HG02852 (cell line): Measurements from ENCODE around the gene INTU.
"Not testable (repeated sequence)": the region's sequence is repeated elsewhere in the genome, so short reads cannot be mapped to it uniquely, and the experiment has no call there.

Experiments used
- ATAC-seq: cut with Tn5 transposase; IDR thresholded peaks from one replicate; pipeline ENCODE4 v1.9.1; 2021; ENCODE audit warnings: mild to moderate bottlenecking, moderate library complexity; ENCODE audit not compliant: unreplicated experiment

The INTU gene

GRCh38 chr4:127632420-127633403 is at the start of gene INTU:
TSS of gene INTU (plus strand) at chr4:127632957. CDS start at chr4:127633035, 78 bp downstream.
- peak; percentile 99 for ATAC-seq

GRCh38 chr4:127586496-127586895 is 46.3 kb upstream of the INTU start:
- ATAC-seq = not testable (repeated sequence)

GRCh38 chr4:127586922-127587571 is 45.7 kb upstream of the INTU start:
- ATAC-seq = peak; percentile 99

GRCh38 chr4:127589153-127589552 is 43.6 kb upstream of the INTU start:
- ATAC-seq = not testable (repeated sequence)

GRCh38 chr4:127598656-127599055 is 34.1 kb upstream of the INTU start:
- ATAC-seq = no peak

- ATAC-seq = no peak
These were observed 31.7 kb upstream of the INTU start for GRCh38 chr4:127601029-127601428.

GRCh38 chr4:127604949-127605709 is 27.6 kb upstream of the INTU start:
- no peak for ATAC-seq

GRCh38 chr4:127606823-127607222 is 25.9 kb upstream of the INTU start:
- ATAC-seq = no peak

- ATAC-seq = no peak
These were observed 23.3 kb upstream of the INTU start for GRCh38 chr4:127609484-127609883.

- ATAC-seq = no peak
These were observed 22.3 kb upstream of the INTU start for GRCh38 chr4:127610488-127610887.

GRCh38 chr4:127616898-127617297 is 15.9 kb upstream of the INTU start:
- ATAC-seq = no peak

GRCh38 chr4:127618427-127618826 is 14.3 kb upstream of the INTU start:
- ATAC-seq = no peak

GRCh38 chr4:127622621-127622920 is 10.2 kb upstream of the INTU start:
- no peak for ATAC-seq

- ATAC-seq = no peak
These were observed 9.6 kb upstream of the INTU start for GRCh38 chr4:127622921-127623796.

- ATAC-seq = no peak
These were observed 9.0 kb upstream of the INTU start for GRCh38 chr4:127623797-127624083.

GRCh38 chr4:127624173-127624572 is 8.6 kb upstream of the INTU start:
- peak; percentile 53 for ATAC-seq

- ATAC-seq = no peak
These were observed 3.4 kb upstream of the INTU start for GRCh38 chr4:127629371-127629770.

- ATAC-seq = no peak
These were observed 2.6 kb upstream of the INTU start for GRCh38 chr4:127630152-127630551.

- no peak for ATAC-seq
These were observed 1.3 kb upstream of the INTU start for GRCh38 chr4:127631420-127631819.

GRCh38 chr4:127634181-127634580 is 1.4 kb downstream of the INTU start:
- ATAC-seq = no peak

GRCh38 chr4:127641524-127641923 is 8.8 kb downstream of the INTU start:
- no peak for ATAC-seq
